ENCODE measurements around the gene ZSCAN23. TPM values are rescaled to one million over a fixed set of nuclear protein-coding genes. Genes with fewer than 3 reads are reported as not detected.
A peak's percentile ranks its signal among the peaks of the same experiment; 100 is the strongest.
"Not testable (repeated sequence)": the region's sequence is repeated elsewhere in the genome, so short reads cannot be mapped to it uniquely, and the experiment has no call there.

The ZSCAN23 gene
- polyA plus RNA-seq (ENCODE audit: insufficient read length in 3 of 3): 10 to 100 TPM; 12.3 to 20.5 (median 16.6) TPM
- long read RNA-seq, donor 1: 0 reads
- long read RNA-seq, donor 2, partial matches to known transcripts: 0 of 1 reads
- long read RNA-seq, donor 2, other reads (novel, unspliced or antisense): 0 of 1 reads
- long read RNA-seq, donor 3: 0 reads
- long read RNA-seq, donor 4: 0 reads
- long read RNA-seq, donor 5: 0 reads
- long read RNA-seq, donor 6: 0 reads
- long read RNA-seq, donor 7, partial matches to known transcripts: 0 of 2 reads
- long read RNA-seq, donor 7, other reads (novel, unspliced or antisense): 0 of 2 reads
- long read RNA-seq, donor 8: 0 reads
- long read RNA-seq, donor 9, partial matches to known transcripts: 0 of 1 reads
- long read RNA-seq, donor 9, other reads (novel, unspliced or antisense): 0 of 1 reads
- long read RNA-seq, donor 10, partial matches to known transcripts: 0 of 3 reads
- long read RNA-seq, donor 10, other reads (novel, unspliced or antisense): 0 of 3 reads
- long read RNA-seq, donor 11: 0 reads
- long read RNA-seq, donor 12, partial matches to known transcripts: 0 of 2 reads
- long read RNA-seq, donor 12, other reads (novel, unspliced or antisense): 0 of 2 reads
- long read RNA-seq, donor 13, partial matches to known transcripts: 0 of 1 reads
- long read RNA-seq, donor 13, other reads (novel, unspliced or antisense): 0 of 1 reads
- long read RNA-seq, donor 14: 0 reads
- long read RNA-seq, donor 15: 0 reads
- long read RNA-seq, donor 16, partial matches to known transcripts: 0 of 1 reads
- long read RNA-seq, donor 16, other reads (novel, unspliced or antisense): 0 of 1 reads

- peak; percentile 88 for DNase-seq
Measured at GRCh38 chr6:28443112-28443773, at the start of gene ZSCAN23. Gene ZSCAN23 (minus strand): TSS chr6:28443491. CDS start chr6:28436266, 7,225 bp downstream.

GRCh38 chr6:28491984-28492317, 48.7 kb upstream of the ZSCAN23 start:
- no peak for DNase-seq

GRCh38 chr6:28490205-28490890, 47.1 kb upstream of the ZSCAN23 start:
- DNase-seq: no peak

GRCh38 chr6:28489366-28490204, 46.3 kb upstream of the ZSCAN23 start:
- no peak for DNase-seq

- no peak for DNase-seq
Measured at GRCh38 chr6:28488916-28489365, 45.6 kb upstream of the ZSCAN23 start.

GRCh38 chr6:28486988-28487742, 43.9 kb upstream of the ZSCAN23 start:
- no peak for DNase-seq

GRCh38 chr6:28486533-28486932, 43.2 kb upstream of the ZSCAN23 start:
- no peak for DNase-seq

- DNase-seq: no peak
Measured at GRCh38 chr6:28485482-28485881, 42.2 kb upstream of the ZSCAN23 start.

GRCh38 chr6:28480253-28480932, 37.1 kb upstream of the ZSCAN23 start:
- DNase-seq: no peak

- no peak for DNase-seq
Measured at GRCh38 chr6:28478518-28478917, 35.2 kb upstream of the ZSCAN23 start.

- peak; percentile 47 for DNase-seq
Measured at GRCh38 chr6:28474441-28475219, 31.3 kb upstream of the ZSCAN23 start.

GRCh38 chr6:28469153-28469745, 26.0 kb upstream of the ZSCAN23 start:
- DNase-seq: not testable (repeated sequence)

- no peak for DNase-seq
Measured at GRCh38 chr6:28468056-28468455, 24.8 kb upstream of the ZSCAN23 start.

- no peak for DNase-seq
Measured at GRCh38 chr6:28462401-28462800, 19.1 kb upstream of the ZSCAN23 start.

- DNase-seq: no peak
Measured at GRCh38 chr6:28458568-28458967, 15.3 kb upstream of the ZSCAN23 start.

GRCh38 chr6:28449056-28449455, 5.8 kb upstream of the ZSCAN23 start:
- no peak for DNase-seq

- not testable (repeated sequence) for DNase-seq
Measured at GRCh38 chr6:28447512-28447906, 4.2 kb upstream of the ZSCAN23 start.

GRCh38 chr6:28446818-28447511, 3.7 kb upstream of the ZSCAN23 start:
- peak; percentile 23 for DNase-seq
